CD14-positive monocyte (primary cell): ENCODE results near the gene TCF4. TPM values are rescaled to one million over a fixed set of nuclear protein-coding genes. Genes with fewer than 3 reads are reported as not detected.
A peak's percentile ranks its signal among the peaks of the same experiment; 100 is the strongest.

Source experiments
- DNase-seq, 3 donors: peaks; one replicate each; pipeline ENCODE4 v3.0.0-alpha.2; 2011 to 2022
- H2AFZ ChIP-seq: 2 replicates; pipeline ENCODE4 v1.6.0; 2012; ENCODE audit warnings: mild to moderate bottlenecking, low read depth, low read length, inconsistent platforms; ENCODE audit not compliant: insufficient read depth, poor library complexity, severe bottlenecking
- H3K27ac ChIP-seq, 2 donors: 1 replicate in 1 of 2; 2 replicates in 1 of 2; pipeline ENCODE4 v1.5.1; 2012 to 2013; ENCODE audit warnings: low read length in 2 of 2, control low read depth in 1 of 2, inconsistent platforms in 1 of 2, low read depth in 1 of 2, mild to moderate bottlenecking in 1 of 2
- H3K27me3 ChIP-seq, 2 donors: one replicate each; pipeline versions ENCODE4 v1.6.0 to v1.6.1; 2011 to 2013; ENCODE audit warnings: low read length in 2 of 2; ENCODE audit not compliant: control insufficient read depth in 2 of 2, insufficient read depth in 2 of 2
- H3K36me3 ChIP-seq, 2 donors: replicated peaks in 1 of 2; 1 replicate in 1 of 2; 2 replicates in 1 of 2; pipeline versions ENCODE4 v1.5.1 to v1.6.1; 2012 to 2013; ENCODE audit warnings: low read length in 2 of 2, control low read depth in 1 of 2, inconsistent platforms in 1 of 2, mild to moderate bottlenecking in 1 of 2; ENCODE audit not compliant: insufficient read depth in 2 of 2, control insufficient read depth in 1 of 2
- H3K4me1 ChIP-seq, 2 donors: 1 replicate in 1 of 2; 2 replicates in 1 of 2; pipeline versions ENCODE4 v1.5.1 to v1.6.1; 2012 to 2013; ENCODE audit warnings: low read length in 2 of 2, control low read depth in 1 of 2, inconsistent platforms in 1 of 2, mild to moderate bottlenecking in 1 of 2, moderate library complexity in 1 of 2; ENCODE audit not compliant: insufficient read depth in 2 of 2, control insufficient read depth in 1 of 2
- H3K4me2 ChIP-seq: replicated peaks from 2 replicates; pipeline ENCODE3; 2012; ENCODE audit warnings: low read length, moderate library complexity, mild to moderate bottlenecking; ENCODE audit not compliant: poor library complexity, severe bottlenecking; ENCODE audit errors: extremely low read depth
- H3K4me3 ChIP-seq, 3 experiments: fragments of 200-600 bp in 1 of 3; sonication (generic) in 1 of 3; replicated peaks in 1 of 3; 1 replicate in 2 of 3; 2 replicates in 1 of 3; pipeline ENCODE4 v1.5.1; 2011 to 2013; ENCODE audit warnings: low read length in 3 of 3, mild to moderate bottlenecking in 3 of 3, control low read depth in 2 of 3, low read depth in 2 of 3, inconsistent platforms in 1 of 3, moderate library complexity in 1 of 3
- H3K79me2 ChIP-seq: 2 replicates; pipeline ENCODE4 v1.6.0; 2012; ENCODE audit warnings: mild to moderate bottlenecking, control low read depth, inconsistent platforms, low read length, moderate library complexity; ENCODE audit not compliant: insufficient read depth
- H3K9ac ChIP-seq: 2 replicates; pipeline ENCODE4 v1.6.0; 2017; ENCODE audit warnings: low read length, mild to moderate bottlenecking; ENCODE audit not compliant: insufficient read depth, poor library complexity, severe bottlenecking
- H3K9me3 ChIP-seq, 2 donors: replicated peaks in 1 of 2; 1 replicate in 1 of 2; 2 replicates in 1 of 2; pipeline versions ENCODE4 v1.5.1 to v1.6.1; 2012 to 2013; ENCODE audit warnings: low read length in 2 of 2, control low read depth in 1 of 2; ENCODE audit not compliant: control insufficient read depth in 1 of 2, insufficient read depth in 1 of 2
- H4K20me1 ChIP-seq: 2 replicates; pipeline ENCODE4 v1.6.0; 2012; ENCODE audit warnings: mild to moderate bottlenecking, low read length, control low read depth, moderate library complexity; ENCODE audit not compliant: insufficient read depth
- H3K27ac Mint-ChIP-seq, 7 donors: one replicate each; pipeline ENCODE4 v1.8.0; 2020; ENCODE audit warnings: mild to moderate bottlenecking in 7 of 7, mixed read lengths in 7 of 7, moderate library complexity in 6 of 7, inconsistent platforms in 2 of 7
- H3K27me3 Mint-ChIP-seq, 3 donors: one replicate each; pipeline ENCODE4 v1.8.0; 2021 to 2022; ENCODE audit warnings: low read depth in 3 of 3, mild to moderate bottlenecking in 3 of 3, mixed read lengths in 3 of 3, moderate library complexity in 3 of 3, inconsistent platforms in 1 of 3
- H3K36me3 Mint-ChIP-seq, 2 donors: one replicate each; pipeline ENCODE4 v1.8.0; 2020; ENCODE audit warnings: mixed read lengths in 2 of 2, inconsistent platforms in 1 of 2, mild to moderate bottlenecking in 1 of 2
- H3K4me1 Mint-ChIP-seq: one replicate; pipeline ENCODE4 v1.8.0; 2020; ENCODE audit warnings: mild to moderate bottlenecking, mixed read lengths
- H3K4me3 Mint-ChIP-seq, 2 donors: one replicate each; pipeline ENCODE4 v1.8.0; 2020; ENCODE audit warnings: mild to moderate bottlenecking in 2 of 2, mixed read lengths in 2 of 2, moderate library complexity in 1 of 2
- H3K9me3 Mint-ChIP-seq, 7 donors: one replicate each; pipeline ENCODE4 v1.8.0; 2020 to 2022; ENCODE audit warnings: mixed read lengths in 7 of 7, mild to moderate bottlenecking in 6 of 7, moderate library complexity in 6 of 7, inconsistent platforms in 2 of 7
- WGBS: methylation state at CpG from one replicate; pipeline ENCODE4 v1.1.5; 2013; ENCODE audit warnings: missing lambda C conversion rate; ENCODE audit not compliant: insufficient coverage; 5-methylcytosine and 5-hydroxymethylcytosine counted together
- intact Hi-C, 2 donors: fragments of 100-400 bp; cut with micrococcal nuclease; formaldehyde crosslinking; loops; one replicate each; pipeline versions ENCODE4 v1.15.0 to v1.15.1; 2023
- polyA plus RNA-seq, 3 donors: library from polyadenylated mRNA; depleted of rRNA in 1 of 3; unstranded in 2 of 3; stranded (reverse) in 1 of 3; fragments of 300-500 nt in 2 of 3; fragments of >200 nt in 1 of 3; fragmentation: Illumina TruSeq in 2 of 3; gene quantifications; 1 replicate in 2 of 3; 2 replicates in 1 of 3; pipeline ENCODE4 v1.2.3, GENCODE V29; 2012 to 2021
- TF ChIP-seq, protein P1 (sequence below): fragments of 200-600 bp; IDR thresholded peaks from one replicate; pipeline ENCODE4 v1.8.0; 2022; ENCODE audit warnings: antibody characterized with exemption, mild to moderate bottlenecking

TCF4 gene
- polyA plus RNA-seq, 3 donors, result 5.9 to 12.9 (median 10.7) TPM

DNA sequence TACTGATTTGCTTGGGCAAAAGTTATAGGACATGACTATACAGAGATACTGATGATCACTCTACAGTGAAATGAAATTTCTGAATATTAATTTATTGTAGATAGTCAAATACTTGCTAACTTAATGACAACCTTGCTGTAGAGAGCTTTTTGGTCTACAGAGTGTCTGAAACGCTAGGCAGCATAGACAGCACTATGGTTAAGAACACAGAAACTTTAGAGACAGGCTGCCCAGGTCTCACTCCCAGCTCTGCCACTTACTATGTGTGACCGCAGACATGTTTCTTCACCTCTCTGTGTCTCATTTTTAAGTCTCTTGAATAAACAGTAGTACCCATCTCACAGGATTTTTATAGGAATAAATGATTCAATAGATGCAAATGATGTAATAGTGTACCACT is 247.0 kb downstream of the TCF4 start:
- no peaks in the 10 kb centered on the region for H3K9me3 Mint-ChIP-seq
- Histone ChIP-seq H3K36me3 (no peaks in the 10 kb centered on the region), H3K4me1 (peaks cover 22 to 25% of the 10 kb centered on the region in 2 donors), H3K9me3 (no peaks in the 10 kb centered on the region), H3K27me3 (no peaks in the 10 kb centered on the region), H3K79me2 (no peaks in the 10 kb centered on the region), H3K4me3 (no peak overlapping the region), H4K20me1 (no peaks in the 10 kb centered on the region), H2AFZ (no peak overlapping the region), H3K9ac (no peak overlapping the region), H3K27ac (no peak overlapping the region), H3K4me2 (no peak overlapping the region)
- 78% methylated on average over 1 of the region's 2 CpGs for WGBS
- intact Hi-C loops, result no loop called here
- no peaks in the 10 kb centered on the region for H3K27me3 Mint-ChIP-seq
- TF ChIP-seq, protein P1, sequence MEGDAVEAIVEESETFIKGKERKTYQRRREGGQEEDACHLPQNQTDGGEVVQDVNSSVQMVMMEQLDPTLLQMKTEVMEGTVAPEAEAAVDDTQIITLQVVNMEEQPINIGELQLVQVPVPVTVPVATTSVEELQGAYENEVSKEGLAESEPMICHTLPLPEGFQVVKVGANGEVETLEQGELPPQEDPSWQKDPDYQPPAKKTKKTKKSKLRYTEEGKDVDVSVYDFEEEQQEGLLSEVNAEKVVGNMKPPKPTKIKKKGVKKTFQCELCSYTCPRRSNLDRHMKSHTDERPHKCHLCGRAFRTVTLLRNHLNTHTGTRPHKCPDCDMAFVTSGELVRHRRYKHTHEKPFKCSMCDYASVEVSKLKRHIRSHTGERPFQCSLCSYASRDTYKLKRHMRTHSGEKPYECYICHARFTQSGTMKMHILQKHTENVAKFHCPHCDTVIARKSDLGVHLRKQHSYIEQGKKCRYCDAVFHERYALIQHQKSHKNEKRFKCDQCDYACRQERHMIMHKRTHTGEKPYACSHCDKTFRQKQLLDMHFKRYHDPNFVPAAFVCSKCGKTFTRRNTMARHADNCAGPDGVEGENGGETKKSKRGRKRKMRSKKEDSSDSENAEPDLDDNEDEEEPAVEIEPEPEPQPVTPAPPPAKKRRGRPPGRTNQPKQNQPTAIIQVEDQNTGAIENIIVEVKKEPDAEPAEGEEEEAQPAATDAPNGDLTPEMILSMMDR, result no peak
- no peak overlapping the region for H3K4me3 Mint-ChIP-seq
- no peak for DNase-seq
- H3K36me3 Mint-ChIP-seq, result no peaks in the 10 kb centered on the region
- H3K27ac Mint-ChIP-seq, result no peak overlapping the region
- H3K4me1 Mint-ChIP-seq, result peaks cover 26% of the 10 kb centered on the region

DNA sequence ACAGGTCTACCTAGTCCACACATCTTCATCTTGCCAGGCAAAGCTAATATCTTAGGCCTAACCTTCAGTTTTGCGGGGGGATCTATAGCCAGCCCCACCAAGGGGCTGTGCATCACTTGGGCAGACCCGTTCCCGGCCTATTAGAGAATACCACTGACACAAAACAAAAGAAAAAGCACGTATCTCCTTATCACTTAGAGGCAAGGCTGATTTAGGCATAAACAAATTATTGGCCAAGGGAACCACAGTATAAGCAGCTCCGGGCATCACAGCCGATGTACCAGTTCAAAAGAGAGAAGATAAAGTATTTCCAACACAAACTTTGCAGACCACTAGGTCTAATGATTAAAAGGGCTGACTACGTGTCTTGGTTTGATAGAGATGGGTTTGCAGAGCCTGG is 248.0 kb downstream of the TCF4 start:
- no peaks in the 10 kb centered on the region for H3K36me3 ChIP-seq
- Mint-ChIP-seq H3K4me1 (peaks cover 26% of the 10 kb centered on the region), H3K4me3 (no peak overlapping the region), H3K27ac (peak overlapping the region in 1 of 7 donors; percentile 45), H3K27me3 (no peaks in the 10 kb centered on the region), H3K9me3 (no peaks in the 10 kb centered on the region), H3K36me3 (no peaks in the 10 kb centered on the region)
- H4K20me1 ChIP-seq, result no peaks in the 10 kb centered on the region
- intact Hi-C loops, result no loop called here
- TF ChIP-seq, protein P1, result no peak
- no peaks in the 10 kb centered on the region for H3K79me2 ChIP-seq
- no peaks in the 10 kb centered on the region for H3K9me3 ChIP-seq
- H3K27me3 ChIP-seq, result no peaks in the 10 kb centered on the region
- no peak overlapping the region for H2AFZ ChIP-seq
- H3K27ac ChIP-seq, result no peak overlapping the region
- H3K4me3 ChIP-seq, result no peak overlapping the region
- H3K4me2 ChIP-seq, result no peak overlapping the region
- no peak for DNase-seq
- H3K9ac ChIP-seq, result no peak overlapping the region
- H3K4me1 ChIP-seq, result peaks cover 23 to 27% of the 10 kb centered on the region in 2 donors
- 83% methylated on average over 5 of the region's 7 CpGs for WGBS
